H9 (cell line): ENCODE measurements around the gene ADAMTS3. TPM values are rescaled to one million over a fixed set of nuclear protein-coding genes. Genes with fewer than 3 reads are reported as not detected.

Experiments used
- DNase-seq: peaks from one replicate; pipeline ENCODE4 v3.0.0-alpha.2; 2017
- H2AFZ ChIP-seq: one replicate; pipeline ENCODE4 v1.6.1; 2013; ENCODE audit warnings: mild to moderate bottlenecking, low read length, control low read depth, moderate library complexity
- H2AK5ac ChIP-seq: 2 replicates; pipeline ENCODE4 v1.6.1; 2013; ENCODE audit warnings: low read length, control low read depth, mixed read lengths; ENCODE audit not compliant: insufficient read length
- H2BK120ac ChIP-seq: one replicate; pipeline ENCODE4 v1.6.1; 2013; ENCODE audit warnings: low read depth, mild to moderate bottlenecking, low read length, control low read depth, inconsistent platforms; ENCODE audit not compliant: poor library complexity, severe bottlenecking
- H2BK12ac ChIP-seq: 2 replicates; pipeline ENCODE4 v1.6.1; 2013; ENCODE audit warnings: low read length, control low read depth, mixed read lengths, low read depth; ENCODE audit not compliant: insufficient read length
- H2BK15ac ChIP-seq: 2 replicates; pipeline ENCODE4 v1.6.1; 2013; ENCODE audit warnings: low read depth, low read length, control low read depth
- H2BK20ac ChIP-seq: one replicate; pipeline ENCODE4 v1.6.1; 2013; ENCODE audit warnings: low read depth, mild to moderate bottlenecking, low read length, control low read depth, inconsistent platforms; ENCODE audit not compliant: poor library complexity, severe bottlenecking
- H2BK5ac ChIP-seq: 2 replicates; pipeline ENCODE4 v1.6.1; 2013; ENCODE audit warnings: low read length, control low read depth, mixed read lengths; ENCODE audit not compliant: insufficient read length
- H3K14ac ChIP-seq: 2 replicates; pipeline ENCODE4 v1.6.1; 2013; ENCODE audit warnings: low read length, control low read depth; ENCODE audit not compliant: insufficient read depth
- H3K18ac ChIP-seq: 2 replicates; pipeline ENCODE4 v1.6.1; 2013; ENCODE audit warnings: low read depth, mild to moderate bottlenecking, mixed read lengths, low read length, control low read depth; ENCODE audit not compliant: insufficient read length
- H3K23ac ChIP-seq: 2 replicates; pipeline ENCODE4 v1.6.1; 2013; ENCODE audit warnings: low read length, control low read depth, mixed read lengths, low read depth; ENCODE audit not compliant: insufficient read length
- H3K23me2 ChIP-seq: 2 replicates; pipeline ENCODE4 v1.6.1; 2013; ENCODE audit warnings: low read depth, mild to moderate bottlenecking, mixed read lengths, low read length, control low read depth; ENCODE audit not compliant: insufficient read length, poor library complexity, severe bottlenecking
- H3K27ac ChIP-seq: 2 replicates; pipeline ENCODE4 v1.5.1; 2013; ENCODE audit warnings: low read length, control low read depth, mixed read lengths, low read depth; ENCODE audit not compliant: insufficient read length
- H3K27me3 ChIP-seq: 2 replicates; pipeline ENCODE4 v1.6.1; 2013; ENCODE audit warnings: low read length, control low read depth, inconsistent platforms; ENCODE audit not compliant: insufficient read depth
- H3K4ac ChIP-seq: 2 replicates; pipeline ENCODE4 v1.6.1; 2013; ENCODE audit warnings: low read depth, mild to moderate bottlenecking, control low read depth, inconsistent platforms, low read length, moderate library complexity
- H3K4me1 ChIP-seq: 2 replicates; pipeline ENCODE4 v1.6.1; 2013; ENCODE audit warnings: low read length, control low read depth, inconsistent platforms; ENCODE audit not compliant: insufficient read depth
- H3K4me2 ChIP-seq: 2 replicates; pipeline ENCODE4 v1.6.1; 2013; ENCODE audit warnings: low read length, control low read depth, mixed read lengths; ENCODE audit not compliant: insufficient read length, insufficient read depth
- H3K56ac ChIP-seq: 2 replicates; pipeline ENCODE4 v1.6.1; 2013; ENCODE audit warnings: low read depth, mild to moderate bottlenecking, mixed read lengths, low read length, control low read depth; ENCODE audit not compliant: insufficient read length
- H3K79me1 ChIP-seq: 2 replicates; pipeline ENCODE4 v1.6.1; 2013; ENCODE audit warnings: low read depth, mild to moderate bottlenecking, moderate library complexity, low read length, control low read depth, inconsistent platforms; ENCODE audit not compliant: insufficient read depth, poor library complexity, severe bottlenecking
- H3K79me2 ChIP-seq: 2 replicates; pipeline ENCODE4 v1.6.1; 2013; ENCODE audit warnings: low read length, control low read depth, inconsistent platforms; ENCODE audit not compliant: insufficient read depth
- H3K9ac ChIP-seq: 2 replicates; pipeline ENCODE4 v1.6.1; 2013; ENCODE audit warnings: low read length, control low read depth, mixed read lengths; ENCODE audit not compliant: insufficient read length; ENCODE audit errors: extremely low read depth
- H3K9me3 ChIP-seq: one replicate; pipeline ENCODE4 v1.6.1; 2013; ENCODE audit warnings: low read depth, low read length, inconsistent platforms; ENCODE audit not compliant: control insufficient read depth
- H3T11ph ChIP-seq: one replicate; pipeline ENCODE4 v1.6.1; 2013; ENCODE audit warnings: mild to moderate bottlenecking, low read length, control low read depth, inconsistent platforms
- H4K20me1 ChIP-seq: one replicate; pipeline ENCODE4 v1.6.1; 2013; ENCODE audit not compliant: control insufficient read depth, insufficient read length, insufficient read depth
- H4K5ac ChIP-seq: 2 replicates; pipeline ENCODE4 v1.6.1; 2013; ENCODE audit warnings: low read depth, mild to moderate bottlenecking, mixed read lengths, low read length, control low read depth; ENCODE audit not compliant: insufficient read length
- H4K8ac ChIP-seq: replicated peaks from 2 replicates; pipeline ENCODE4 v1.6.1; 2013; ENCODE audit warnings: low read length, control low read depth, mixed read lengths, low read depth; ENCODE audit not compliant: insufficient read length
- H4K91ac ChIP-seq: 2 replicates; pipeline ENCODE4 v1.6.1; 2013; ENCODE audit warnings: low read depth, mild to moderate bottlenecking, moderate library complexity, mixed read lengths, low read length, control low read depth; ENCODE audit not compliant: insufficient read length
- H3K27ac Mint-ChIP-seq, 3 experiments: 2 replicates in 2 of 3; 3 replicates in 1 of 3; pipeline ENCODE4 v1.8.0; 2020 to 2021; ENCODE audit warnings: mixed read lengths in 3 of 3, mild to moderate bottlenecking in 1 of 3, moderate library complexity in 1 of 3
- H3K27me3 Mint-ChIP-seq: 2 replicates; pipeline ENCODE4 v1.8.0; 2021; ENCODE audit warnings: low read depth, mild to moderate bottlenecking, moderate library complexity, mixed read lengths
- H3K36me3 Mint-ChIP-seq, 3 experiments: 2 replicates in 2 of 3; 3 replicates in 1 of 3; pipeline ENCODE4 v1.8.0; 2020 to 2021; ENCODE audit warnings: low read depth in 3 of 3, mixed read lengths in 3 of 3; ENCODE audit not compliant: insufficient read depth in 1 of 3
- H3K4me1 Mint-ChIP-seq, 2 experiments: 2 replicates each; pipeline ENCODE4 v1.8.0; 2020; ENCODE audit warnings: mixed read lengths in 2 of 2
- H3K4me3 Mint-ChIP-seq, 2 experiments: 2 replicates in 1 of 2; 3 replicates in 1 of 2; pipeline ENCODE4 v1.8.0; 2020 to 2021; ENCODE audit warnings: mild to moderate bottlenecking in 2 of 2, mixed read lengths in 2 of 2, moderate library complexity in 1 of 2
- H3K9me3 Mint-ChIP-seq, 2 experiments: 2 replicates in 1 of 2; 3 replicates in 1 of 2; pipeline ENCODE4 v1.8.0; 2020; ENCODE audit warnings: mild to moderate bottlenecking in 2 of 2, mixed read lengths in 2 of 2, moderate library complexity in 1 of 2
- WGBS: extraction: QIAGEN DNeasy Blood & Tissue Kit; methylation state at CpG from one replicate; pipeline ENCODE4 v1.1.7; 2013; ENCODE audit warnings: missing lambda C conversion rate, low lambda C conversion rate, mixed read lengths; ENCODE audit not compliant: insufficient read length; ENCODE audit errors: extremely low coverage; 5-methylcytosine and 5-hydroxymethylcytosine counted together
- total RNA-seq: library from RNA; stranded (reverse); gene quantifications from 2 replicates; pipeline ENCODE4 v1.2.1, GENCODE V29; 2021
- TF ChIP-seq, protein P1 (sequence below): fragments of 200-600 bp; sonication (generic); conservative IDR thresholded peaks from 3 replicates; pipeline ENCODE4 v1.8.0; 2021; ENCODE audit warnings: antibody characterized with exemption, mild to moderate bottlenecking

Gene ADAMTS3
- total RNA-seq, 1 experiment from 2014 or later: 1.1 TPM

DNA sequence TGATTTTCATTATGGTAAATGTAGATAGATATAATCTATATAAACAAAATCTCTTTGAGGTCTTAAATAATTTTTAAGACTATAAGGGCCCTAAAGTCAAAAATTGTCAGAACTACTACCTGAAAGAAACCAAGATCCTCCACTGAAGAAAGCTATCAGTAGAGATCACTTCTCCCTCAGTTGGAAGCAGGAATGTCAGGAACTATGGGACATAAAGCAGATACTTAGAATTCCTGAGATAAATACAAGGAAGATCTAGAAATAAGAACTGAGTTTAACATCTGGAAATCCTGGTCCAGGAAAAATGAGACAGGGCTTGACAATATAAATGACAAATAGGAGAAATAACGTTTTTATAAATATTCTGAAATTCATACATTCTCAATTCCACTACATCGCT, 97.2 kb downstream of the ADAMTS3 start:
- no peak overlapping the region for H3K4me2 ChIP-seq
- H3K56ac ChIP-seq: no peak overlapping the region
- no peaks in the 10 kb centered on the region for H4K20me1 ChIP-seq
- no peak overlapping the region for H3T11ph ChIP-seq
- no peaks in the 10 kb centered on the region for H3K79me1 ChIP-seq
- peaks cover 0 to 11% (median 0%) of the 10 kb centered on the region in 3 experiments; a peak in 2 of 7 replicates for H3K36me3 Mint-ChIP-seq
- no peaks in the 10 kb centered on the region for H3K4me1 ChIP-seq
- H3K27ac Mint-ChIP-seq: no peak overlapping the region
- DNase-seq: no peak
- H3K4me3 Mint-ChIP-seq: no peak overlapping the region
- WGBS: no CpG with 5 or more reads among the region's 2 CpGs
- H2BK5ac ChIP-seq: no peak overlapping the region
- TF ChIP-seq, protein P1, sequence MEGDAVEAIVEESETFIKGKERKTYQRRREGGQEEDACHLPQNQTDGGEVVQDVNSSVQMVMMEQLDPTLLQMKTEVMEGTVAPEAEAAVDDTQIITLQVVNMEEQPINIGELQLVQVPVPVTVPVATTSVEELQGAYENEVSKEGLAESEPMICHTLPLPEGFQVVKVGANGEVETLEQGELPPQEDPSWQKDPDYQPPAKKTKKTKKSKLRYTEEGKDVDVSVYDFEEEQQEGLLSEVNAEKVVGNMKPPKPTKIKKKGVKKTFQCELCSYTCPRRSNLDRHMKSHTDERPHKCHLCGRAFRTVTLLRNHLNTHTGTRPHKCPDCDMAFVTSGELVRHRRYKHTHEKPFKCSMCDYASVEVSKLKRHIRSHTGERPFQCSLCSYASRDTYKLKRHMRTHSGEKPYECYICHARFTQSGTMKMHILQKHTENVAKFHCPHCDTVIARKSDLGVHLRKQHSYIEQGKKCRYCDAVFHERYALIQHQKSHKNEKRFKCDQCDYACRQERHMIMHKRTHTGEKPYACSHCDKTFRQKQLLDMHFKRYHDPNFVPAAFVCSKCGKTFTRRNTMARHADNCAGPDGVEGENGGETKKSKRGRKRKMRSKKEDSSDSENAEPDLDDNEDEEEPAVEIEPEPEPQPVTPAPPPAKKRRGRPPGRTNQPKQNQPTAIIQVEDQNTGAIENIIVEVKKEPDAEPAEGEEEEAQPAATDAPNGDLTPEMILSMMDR: no peak
- H3K27ac ChIP-seq: no peak overlapping the region
- no peak overlapping the region for H4K5ac ChIP-seq
- H3K27me3 ChIP-seq: no peaks in the 10 kb centered on the region
- no peak overlapping the region for H3K18ac ChIP-seq
- no peak overlapping the region for H4K8ac ChIP-seq
- no peak overlapping the region for H2BK15ac ChIP-seq
- H2BK12ac ChIP-seq: no peak overlapping the region
- H2BK120ac ChIP-seq: no peak overlapping the region
- no peak overlapping the region for H2BK20ac ChIP-seq
- H3K9me3 Mint-ChIP-seq: peaks cover 0 to 8% of the 10 kb centered on the region in 2 experiments; a peak in 1 of 5 replicates
- H3K27me3 Mint-ChIP-seq: no peaks in the 10 kb centered on the region
- H2AFZ ChIP-seq: no peak overlapping the region
- H3K14ac ChIP-seq: no peak overlapping the region
- 0 out of 4 replicates have a peak, but pooled peaks cover 0 to 2% of the 10 kb centered on the region in 2 experiments for H3K4me1 Mint-ChIP-seq
- H4K91ac ChIP-seq: no peak overlapping the region
- no peaks in the 10 kb centered on the region for H3K23me2 ChIP-seq
- H3K79me2 ChIP-seq: no peaks in the 10 kb centered on the region
- H3K4ac ChIP-seq: no peak overlapping the region
- H3K23ac ChIP-seq: no peak overlapping the region
- no peak overlapping the region for H3K9ac ChIP-seq
- H2AK5ac ChIP-seq: no peak overlapping the region
- H3K9me3 ChIP-seq: no peaks in the 10 kb centered on the region
